GM12873 (cell line): Measurements from ENCODE around the gene TMPRSS13.

Source experiments
- CTCF ChIP-seq: IDR thresholded peaks from 2 replicates; pipeline ENCODE4 v1.5.1; 2012; ENCODE audit warnings: low read depth, mild to moderate bottlenecking, moderate library complexity, low read length, control low read depth; ENCODE audit not compliant: insufficient read depth; ENCODE audit errors: missing control alignments

The TMPRSS13 gene

GRCh38 chr11:117901601-117902000 is 27.6 kb downstream of the TMPRSS13 start:
- TF ChIP-seq CTCF = no peak

- TF ChIP-seq CTCF = no peak
These were observed 28.3 kb downstream of the TMPRSS13 start for GRCh38 chr11:117900720-117901440.

- TF ChIP-seq CTCF = no peak
These were observed 29.0 kb downstream of the TMPRSS13 start for GRCh38 chr11:117900121-117900648.

- no peak for TF ChIP-seq CTCF
These were observed 31.1 kb downstream of the TMPRSS13 start for GRCh38 chr11:117898059-117898458.

GRCh38 chr11:117892651-117893050 is 36.6 kb downstream of the TMPRSS13 start:
- TF ChIP-seq CTCF = no peak

GRCh38 chr11:117891362-117891761 is 37.8 kb downstream of the TMPRSS13 start:
- TF ChIP-seq CTCF = no peak

- TF ChIP-seq CTCF = no peak
These were observed 41.0 kb downstream of the TMPRSS13 start for GRCh38 chr11:117888139-117888566.
